D341Med (cell line): ENCODE data around the gene SLC22A3.
A peak's percentile ranks its signal among the peaks of the same experiment; 100 is the strongest.
"Not testable (repeated sequence)": the region's sequence is repeated elsewhere in the genome, so short reads cannot be mapped to it uniquely, and the experiment has no call there.

Source experiments
- DNase-seq: peaks from one replicate; pipeline ENCODE4 v3.0.0; 2012; ENCODE audit warnings: low spot score

SLC22A3 gene

GRCh38 chr6:160447350-160447749 is 99.2 kb downstream of the SLC22A3 start:
- no peak for DNase-seq

GRCh38 chr6:160449787-160450186 is 101.6 kb downstream of the SLC22A3 start:
- DNase-seq: not testable (repeated sequence)

GRCh38 chr6:160450849-160451248 is 102.7 kb downstream of the SLC22A3 start:
- DNase-seq: no peak

- no peak for DNase-seq
Measured at GRCh38 chr6:160454303-160454702, 106.1 kb downstream of the SLC22A3 start.

- DNase-seq: no peak
Measured at GRCh38 chr6:160455081-160455480, 106.9 kb downstream of the SLC22A3 start.

GRCh38 chr6:160455541-160456213 is 107.5 kb downstream of the SLC22A3 start:
- DNase-seq: peak; percentile 82

- no peak for DNase-seq
Measured at GRCh38 chr6:160456214-160456546, 108.0 kb downstream of the SLC22A3 start.

- no peak for DNase-seq
Measured at GRCh38 chr6:160457823-160458222, 109.6 kb downstream of the SLC22A3 start.

GRCh38 chr6:160461641-160462040 is 113.5 kb downstream of the SLC22A3 start:
- no peak for DNase-seq

- no peak for DNase-seq
Measured at GRCh38 chr6:160462116-160462515, 113.9 kb downstream of the SLC22A3 start.

GRCh38 chr6:160462551-160463109 is 114.5 kb downstream of the SLC22A3 start:
- DNase-seq: no peak

GRCh38 chr6:160464744-160465143 is 116.6 kb downstream of the SLC22A3 start:
- no peak for DNase-seq

- DNase-seq: not testable (repeated sequence)
Measured at GRCh38 chr6:160467261-160467871, 119.2 kb downstream of the SLC22A3 start.

GRCh38 chr6:160469153-160469552 is 121.0 kb downstream of the SLC22A3 start:
- no peak for DNase-seq

GRCh38 chr6:160476056-160476455 is 127.9 kb downstream of the SLC22A3 start:
- DNase-seq: not testable (repeated sequence)

GRCh38 chr6:160477072-160477471 is 128.9 kb downstream of the SLC22A3 start:
- not testable (repeated sequence) for DNase-seq

- DNase-seq: no peak
Measured at GRCh38 chr6:160477901-160478300, 129.7 kb downstream of the SLC22A3 start.

- DNase-seq: no peak
Measured at GRCh38 chr6:160487116-160487515, 138.9 kb downstream of the SLC22A3 start.

- no peak for DNase-seq
Measured at GRCh38 chr6:160489091-160489490, 140.9 kb downstream of the SLC22A3 start.

- DNase-seq: no peak
Measured at GRCh38 chr6:160494576-160494975, 146.4 kb downstream of the SLC22A3 start.

GRCh38 chr6:160500639-160501038 is 152.5 kb downstream of the SLC22A3 start:
- no peak for DNase-seq
